Lower leg skin (tissue), 4 donors: ENCODE results near the gene TNPO2. TPM values are rescaled to one million over a fixed set of nuclear protein-coding genes. Genes with fewer than 3 reads are reported as not detected.
A peak's percentile ranks its signal among the peaks of the same experiment; 100 is the strongest.
"Not testable (repeated sequence)": the region's sequence is repeated elsewhere in the genome, so short reads cannot be mapped to it uniquely, and the experiment has no call there.

Source experiments
- DNase-seq, 2 donors: peaks; one replicate each; pipeline ENCODE4 v3.0.0-alpha.2; 2019; ENCODE audit warnings: low spot score in 2 of 2
- H3K4me3 ChIP-seq: fragments of 200-600 bp; sonication (generic); 2 replicates; pipeline ENCODE4 v1.5.1; 2017; ENCODE audit warnings: mild to moderate bottlenecking, low read depth; ENCODE audit not compliant: poor library complexity, severe bottlenecking
- CTCF ChIP-seq, 3 donors: fragments of 450-650 bp; IDR thresholded peaks; one replicate each; pipeline ENCODE4 v1.5.1; 2016; ENCODE audit warnings: antibody characterized with exemption in 3 of 3, mild to moderate bottlenecking in 3 of 3, moderate library complexity in 2 of 3
- POLR2A ChIP-seq, 2 donors: fragments of 450-650 bp; IDR thresholded peaks; one replicate each; pipeline ENCODE4 v1.6.1; 2016 to 2017; ENCODE audit warnings: antibody characterized with exemption in 2 of 2, mild to moderate bottlenecking in 1 of 2, moderate library complexity in 1 of 2
- WGBS, 2 donors: methylation state at CpG; one replicate each; pipeline ENCODE4 v1.1.5; 2018; 5-methylcytosine and 5-hydroxymethylcytosine counted together
- intact Hi-C: fragments of 100-400 bp; cut with DNase I; formaldehyde crosslinking; loops from one replicate; pipeline ENCODE4 v1.15.0; 2023; ENCODE audit warnings: low total_unique reads
- total RNA-seq, 4 donors: library from RNA; depleted of rRNA; stranded (reverse); fragments of >200 nt; gene quantifications; one replicate each; pipeline ENCODE4 v1.1.0, GENCODE V29; 2016

The TNPO2 gene
- total RNA-seq, 4 donors from 2014 or later: 58.3 to 160 (median 89.9) TPM

GRCh38 chr19:12720851-12721655 is 2.7 kb downstream of the TNPO2 start:
- intact Hi-C loops: no loop called here
- no peak for TF ChIP-seq POLR2A (IDR thresholded peaks at IDR 0.05)
- TF ChIP-seq CTCF (IDR thresholded peaks at IDR 0.05): no peak
- WGBS, 2 donors: 3 to 8% methylated on average over 53 to 57 of the region's 59 CpGs
- peak overlapping the region; percentile 88 for H3K4me3 ChIP-seq
- no peak for DNase-seq

GRCh38 chr19:12720296-12720695 is 3.4 kb downstream of the TNPO2 start:
- intact Hi-C loops: no loop called here
- TF ChIP-seq CTCF (IDR thresholded peaks at IDR 0.05) (no peak), POLR2A (IDR thresholded peaks at IDR 0.05) (no peak)
- 89 to 90% methylated on average over 10 of the region's 10 CpGs for WGBS, 2 donors
- DNase-seq: no peak
- H3K4me3 ChIP-seq: no peak overlapping the region

- no peak overlapping the region for H3K4me3 ChIP-seq
- 94 to 96% methylated on average over 3 of the region's 3 CpGs for WGBS, 2 donors
- TF ChIP-seq CTCF (IDR thresholded peaks at IDR 0.05) (no peak), POLR2A (IDR thresholded peaks at IDR 0.05) (no peak)
- no peak for DNase-seq
- intact Hi-C loops: loop anchor here (2.0 kb wide), 1 partner anchor 41 kb away; no protein-coding TSS in a partner anchor
Measured at GRCh38 chr19:12715929-12716328, 7.8 kb downstream of the TNPO2 start.

- intact Hi-C loops: no loop called here
- H3K4me3 ChIP-seq: no peak overlapping the region
- 89 to 92% methylated on average over 11 to 15 of the region's 15 CpGs for WGBS, 2 donors
- TF ChIP-seq POLR2A (IDR thresholded peaks at IDR 0.05) (no peak), CTCF (IDR thresholded peaks at IDR 0.05) (no peak)
- DNase-seq: no peak
Measured at GRCh38 chr19:12715102-12715501, 8.6 kb downstream of the TNPO2 start.

GRCh38 chr19:12713304-12713703 is 10.4 kb downstream of the TNPO2 start:
- WGBS, 2 donors: 91 to 92% methylated on average over 9 of the region's 9 CpGs
- intact Hi-C loops, H3K4me3 ChIP-seq, DNase-seq: not testable (repeated sequence)

- intact Hi-C loops, DNase-seq, H3K4me3 ChIP-seq: not testable (repeated sequence)
- 59 to 62% methylated on average over 7 to 12 of the region's 14 CpGs for WGBS, 2 donors
Measured at GRCh38 chr19:12712077-12712476, 11.7 kb downstream of the TNPO2 start.

GRCh38 chr19:12711187-12711586 is 12.5 kb downstream of the TNPO2 start:
- intact Hi-C loops: no loop called here
- 94 to 96% methylated on average over 17 of the region's 17 CpGs for WGBS, 2 donors
- DNase-seq: no peak
- H3K4me3 ChIP-seq: no peak overlapping the region
- TF ChIP-seq POLR2A (IDR thresholded peaks at IDR 0.05) (no peak), CTCF (IDR thresholded peaks at IDR 0.05) (no peak)
